HG03460 (cell line): ENCODE measurements around the gene PSEN1.

Experiments
- ATAC-seq: cut with Tn5 transposase; IDR thresholded peaks from one replicate; pipeline ENCODE4 v1.9.1; 2021; ENCODE audit not compliant: unreplicated experiment

PSEN1 gene

DNA sequence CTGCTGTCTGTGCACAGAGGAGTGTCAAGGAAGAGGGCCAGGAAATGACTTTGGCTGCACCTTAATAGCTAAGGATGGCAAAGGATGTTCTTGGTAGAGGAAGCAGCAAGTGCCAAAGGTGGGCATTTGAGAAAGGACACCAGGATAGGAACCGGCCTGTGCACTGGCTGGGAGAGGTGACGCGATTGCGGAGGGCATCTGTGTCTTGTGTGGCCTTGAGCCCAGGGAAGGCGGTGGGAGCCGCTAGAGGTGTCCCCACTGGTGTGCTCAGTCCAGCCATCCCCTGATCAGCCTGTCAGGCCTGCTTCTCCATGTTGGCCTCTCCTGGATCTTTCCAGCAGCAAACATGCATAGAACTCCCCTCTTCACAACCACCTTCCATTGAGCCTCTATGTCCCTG, 131.2 kb downstream of the PSEN1 start:
- no peak for ATAC-seq

DNA sequence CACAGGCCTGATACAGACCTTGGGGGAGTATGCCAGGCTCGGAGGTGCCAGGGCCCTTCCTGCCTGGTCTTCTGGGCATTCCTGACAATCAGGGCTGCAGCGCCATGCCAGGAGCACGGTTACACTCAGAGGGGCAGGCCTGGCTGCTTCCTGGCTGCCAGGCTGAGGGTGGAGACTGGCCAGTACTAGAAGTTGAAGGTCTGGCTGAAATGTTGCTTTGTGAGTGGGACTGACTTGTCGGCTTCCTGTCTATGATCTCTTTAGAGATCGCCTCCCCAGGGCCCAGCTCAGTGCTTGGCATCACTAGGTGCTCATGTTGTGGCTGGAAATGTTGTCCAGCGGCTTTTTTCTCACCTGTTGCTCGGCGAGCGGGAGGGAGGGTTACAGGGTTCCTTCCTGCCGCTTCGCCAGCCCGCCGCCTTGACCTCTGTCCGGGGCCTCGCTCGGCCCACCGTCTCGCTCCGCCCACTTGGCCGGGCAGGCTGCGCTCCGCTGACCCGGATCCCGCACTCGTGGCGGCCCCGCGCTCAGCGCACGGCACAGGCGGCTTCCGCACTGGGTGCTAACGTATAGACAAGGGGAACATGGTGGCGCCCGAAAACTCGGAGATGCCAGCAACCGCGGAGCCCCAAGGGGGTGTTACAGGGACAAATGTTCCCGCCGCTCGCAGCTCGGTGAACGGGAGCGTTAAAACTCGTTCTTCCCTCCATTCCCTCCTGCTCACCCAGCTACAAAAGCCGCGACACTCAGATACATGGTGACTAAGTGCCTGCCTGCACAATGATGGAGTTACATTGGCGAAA, 133.6 kb downstream of the PSEN1 start:
- no peak for ATAC-seq

DNA sequence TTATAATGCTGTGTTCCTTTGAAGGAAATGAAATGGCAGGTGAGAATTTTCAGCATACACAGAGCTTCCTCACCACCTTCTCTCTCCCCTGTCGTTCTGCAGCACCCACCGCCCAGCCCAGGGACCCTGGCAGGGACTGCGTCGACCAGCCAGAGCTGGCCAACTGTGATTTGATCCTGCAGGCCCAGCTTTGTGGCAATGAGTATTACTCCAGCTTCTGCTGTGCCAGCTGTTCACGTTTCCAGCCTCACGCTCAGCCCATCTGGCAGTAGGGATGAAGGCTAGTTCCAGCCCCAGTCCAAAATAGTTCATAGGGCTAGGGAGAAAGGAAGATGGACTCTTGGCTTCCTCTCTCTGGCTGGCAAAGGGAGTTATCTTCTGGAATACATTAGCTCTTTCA, 136.1 kb downstream of the PSEN1 start:
- no peak for ATAC-seq
